DMS53 treated with DMSO at 0.1 percent for 48 hours (cell line): ENCODE data around the gene RBPJL.

Experiments
- DNase-seq: peaks from one replicate; lab custom pipeline; 2025; ENCODE audit not compliant: unreplicated experiment; lab: John Stamatoyannopoulos, UW

Gene RBPJL

GRCh38 chr20:45306431-45306982, at the start of gene RBPJL:
TSS of gene RBPJL (plus strand) at chr20:45306840. CDS start at chr20:45306923, 83 bp downstream.
- no peak for DNase-seq

- DNase-seq = no peak
These were observed 49.5 kb upstream of the RBPJL start for GRCh38 chr20:45257161-45257560.

DNA sequence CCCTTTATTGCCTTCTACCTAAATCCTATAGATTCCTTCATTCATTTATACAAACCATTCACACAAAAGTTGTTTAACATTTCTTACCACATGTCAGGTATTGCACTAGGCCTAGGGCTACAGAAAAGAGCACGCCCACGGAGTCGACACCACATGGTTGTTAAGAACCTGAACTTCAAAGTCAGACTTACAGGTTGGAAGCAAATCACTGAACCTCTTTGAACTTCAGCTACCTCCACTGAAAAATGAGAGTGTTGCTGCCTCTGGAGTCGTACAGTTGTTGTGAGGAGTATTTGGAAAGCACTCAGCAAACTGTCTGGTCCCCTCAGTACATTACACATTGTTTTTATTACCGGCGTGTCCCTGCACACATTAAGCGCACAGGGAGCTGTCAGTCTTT, 48.9 kb upstream of the RBPJL start:
- DNase-seq = no peak

- DNase-seq = no peak
These were observed 48.4 kb upstream of the RBPJL start for GRCh38 chr20:45258259-45258658.

DNA sequence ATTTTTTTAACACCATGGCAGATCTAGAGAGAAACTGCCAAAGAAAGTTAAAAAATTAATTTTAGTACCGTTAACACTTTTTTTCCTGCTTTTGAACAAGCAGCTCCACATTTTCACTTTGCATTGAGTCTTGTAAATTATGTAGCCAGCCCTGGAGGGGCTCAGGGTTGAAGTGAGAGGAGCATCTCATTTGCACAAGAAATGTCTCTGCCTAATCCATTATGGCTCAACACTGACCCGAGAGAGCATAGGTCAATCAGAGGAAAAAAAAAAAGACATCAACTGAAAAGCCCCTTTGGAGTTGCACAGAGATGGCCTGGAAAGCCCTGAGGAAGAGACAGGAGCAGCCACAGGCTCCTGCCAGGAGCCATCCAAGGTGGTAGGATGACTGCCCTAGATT, 48.0 kb upstream of the RBPJL start:
- no peak for DNase-seq

- no peak for DNase-seq
These were observed 42.9 kb upstream of the RBPJL start for GRCh38 chr20:45263556-45264266.

DNA sequence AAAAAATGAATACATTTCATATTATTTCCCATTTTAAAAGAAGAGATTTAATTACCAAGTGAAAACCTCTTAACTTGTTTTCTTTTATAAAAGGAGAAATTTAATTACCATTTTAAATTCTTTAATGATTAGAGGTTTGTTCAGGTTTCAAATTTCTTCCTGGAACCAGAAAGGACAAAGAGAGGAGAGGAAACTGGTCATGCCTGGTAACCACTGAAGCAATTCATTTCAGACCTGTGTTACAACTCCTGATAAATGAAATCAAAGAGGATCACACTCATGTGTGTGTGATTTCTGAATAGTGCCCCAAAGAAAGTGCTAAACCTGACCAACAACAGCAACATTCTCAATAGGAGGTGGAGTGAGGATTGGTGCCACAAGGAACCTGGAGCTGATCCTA, 39.7 kb upstream of the RBPJL start:
- no peak for DNase-seq

GRCh38 chr20:45268531-45268930, 38.1 kb upstream of the RBPJL start:
- DNase-seq = no peak

DNA sequence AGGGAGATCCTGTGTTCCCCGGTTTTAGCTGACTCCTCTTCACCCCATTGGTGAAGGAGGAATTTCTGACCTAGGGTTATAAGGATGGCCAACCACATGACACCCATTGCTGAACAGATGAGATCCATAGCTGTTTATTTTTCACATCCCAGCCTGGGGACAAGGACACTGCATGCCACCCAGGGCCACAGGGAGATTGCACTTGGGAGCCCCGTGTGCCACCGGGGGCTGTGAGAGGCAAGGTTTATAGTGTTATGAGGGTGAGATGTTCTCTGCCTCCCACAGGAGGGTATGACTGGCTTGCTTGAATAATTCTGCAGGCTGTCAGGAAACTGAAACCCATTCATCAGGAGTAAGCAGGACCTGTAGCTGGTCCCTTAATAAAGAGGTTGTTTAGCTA, 37.6 kb upstream of the RBPJL start:
- DNase-seq = no peak

DNA sequence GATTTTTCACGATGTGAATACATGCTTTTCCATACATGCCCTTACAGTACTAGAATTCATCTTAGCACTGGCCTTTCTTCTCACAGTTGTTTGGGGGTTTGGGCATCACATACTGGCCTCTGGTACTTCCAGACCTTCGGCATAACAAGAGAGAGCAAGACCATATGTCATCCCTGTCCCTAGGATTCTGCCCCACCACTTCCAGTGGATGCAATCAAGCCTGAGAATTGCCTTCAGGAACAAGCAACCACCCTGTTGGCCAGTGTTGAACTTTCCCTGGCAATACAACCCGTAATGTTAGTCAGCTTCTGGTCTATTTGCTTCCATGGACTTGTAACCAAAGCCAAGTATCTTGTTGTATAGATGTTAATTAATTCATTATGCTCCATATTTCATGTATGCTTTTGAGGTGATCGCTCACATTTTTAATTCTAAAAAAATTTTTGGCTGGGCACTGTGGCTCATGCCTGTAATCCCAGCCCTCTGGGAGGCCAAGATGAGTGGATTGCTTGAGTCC, 36.8 kb upstream of the RBPJL start:
- DNase-seq = no peak

GRCh38 chr20:45275338-45275737, 31.3 kb upstream of the RBPJL start:
- DNase-seq = no peak

- DNase-seq = no peak
These were observed 26.6 kb upstream of the RBPJL start for GRCh38 chr20:45279992-45280391.

DNA sequence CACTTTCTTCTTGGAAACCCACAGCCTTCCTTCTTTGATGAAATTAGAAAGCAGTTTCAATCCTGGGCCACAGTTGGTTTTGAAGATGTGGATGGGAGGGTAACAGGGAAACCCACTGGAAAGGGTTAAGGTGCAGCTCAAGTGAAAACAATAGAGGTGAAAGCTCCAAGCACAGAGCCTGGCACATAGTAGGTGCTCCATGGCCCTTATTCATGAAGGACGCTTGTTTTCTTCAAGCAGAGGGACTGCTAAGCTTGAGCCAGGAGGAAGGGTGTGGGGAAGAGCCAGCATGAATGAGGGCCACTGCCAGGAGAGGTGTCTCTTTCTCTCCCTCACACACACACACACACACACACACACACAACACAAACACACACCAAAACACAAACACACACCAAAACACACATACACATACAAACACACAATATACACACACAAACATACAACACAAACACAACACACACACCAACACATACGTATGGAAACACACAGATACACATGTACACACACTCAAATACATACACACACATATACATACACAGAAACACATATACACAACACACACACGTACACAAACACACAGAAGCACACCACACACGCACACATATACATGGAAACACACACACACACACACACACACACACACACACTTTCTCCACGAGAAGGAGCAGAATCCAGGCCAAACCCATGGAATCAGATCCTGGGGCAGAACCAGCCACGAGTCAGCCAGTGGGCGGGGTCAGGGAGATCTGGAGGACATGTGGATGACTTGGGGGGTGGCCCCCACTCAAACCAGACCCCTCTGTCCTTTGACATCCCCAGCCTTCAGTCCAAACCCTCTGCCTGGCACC, 23.7 kb upstream of the RBPJL start:
- no peak for DNase-seq

GRCh38 chr20:45283551-45284057, 23.0 kb upstream of the RBPJL start:
- DNase-seq = no peak

DNA sequence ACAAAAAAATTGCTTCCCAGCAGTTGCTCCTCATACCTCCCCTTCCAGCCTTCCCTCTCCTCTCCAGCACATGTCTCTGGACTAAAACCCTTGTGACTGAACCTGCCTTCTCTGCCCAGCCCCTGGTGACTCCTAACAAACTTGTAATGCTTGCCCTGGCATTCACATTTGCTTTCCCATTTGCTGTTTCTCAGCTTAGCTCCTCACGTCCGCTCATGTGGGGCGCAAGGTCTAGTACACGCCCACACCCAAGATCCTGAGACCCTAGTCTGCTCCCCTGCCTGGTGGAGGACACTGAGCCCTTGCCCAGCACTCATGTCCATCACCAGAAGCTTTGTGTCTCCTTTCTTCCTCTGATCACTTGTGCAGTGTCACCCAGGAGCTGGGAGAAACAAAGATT, 18.3 kb upstream of the RBPJL start:
- DNase-seq = no peak

DNA sequence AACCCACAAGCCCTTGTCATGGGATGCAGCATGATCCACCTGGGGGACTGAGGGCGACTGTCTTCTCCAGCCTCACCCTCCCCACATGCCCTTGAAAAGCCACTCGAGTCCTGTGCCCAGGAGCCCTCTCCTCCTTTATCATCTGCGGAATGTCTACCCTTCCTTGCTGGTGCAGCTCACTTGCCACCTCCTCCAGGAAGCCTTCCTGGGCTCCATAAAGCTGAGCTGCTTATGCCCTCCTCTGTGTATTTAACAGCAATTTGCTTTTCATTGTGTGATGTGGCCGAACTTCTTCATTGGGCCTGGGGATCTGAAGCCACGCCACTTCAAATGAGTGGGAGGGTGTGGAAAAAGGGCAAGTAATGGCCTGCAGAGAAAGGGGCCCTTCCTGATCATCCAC, 17.8 kb upstream of the RBPJL start:
- DNase-seq = no peak

- no peak for DNase-seq
These were observed 16.5 kb upstream of the RBPJL start for GRCh38 chr20:45289942-45290676.

DNA sequence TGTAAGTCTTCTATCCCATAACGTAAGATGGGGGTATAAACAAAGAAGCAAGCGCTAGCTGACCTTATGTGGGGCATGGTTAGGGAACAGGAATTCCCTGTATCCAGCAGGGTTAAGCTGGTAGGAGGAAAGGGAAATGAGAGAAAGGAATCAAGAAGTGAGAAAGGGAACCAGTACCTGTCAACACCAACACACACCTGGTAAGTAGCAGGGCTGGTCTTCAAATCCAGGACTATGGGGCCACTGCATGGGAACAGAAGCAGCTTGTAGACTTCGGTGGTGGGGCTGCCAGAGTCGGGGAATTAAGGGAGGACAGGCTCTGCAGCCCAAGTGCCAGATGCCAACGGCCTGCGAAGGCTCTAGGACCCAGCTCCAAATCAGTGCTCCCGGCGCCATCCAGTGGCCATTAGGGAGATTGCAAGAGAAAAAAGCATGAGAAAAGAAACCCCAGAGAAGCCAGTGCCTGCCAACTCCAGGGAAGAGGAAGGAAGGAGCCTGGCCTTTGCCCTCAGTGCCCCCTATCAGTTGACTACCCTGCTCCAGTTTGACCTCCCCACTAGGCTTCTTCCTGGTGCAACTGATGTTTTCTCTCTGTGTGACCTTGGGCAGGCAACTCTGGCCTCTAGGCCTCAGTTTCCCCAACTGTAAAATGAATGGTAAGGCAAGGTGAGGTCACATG, 15.8 kb upstream of the RBPJL start:
- peak; percentile 86 for DNase-seq

DNA sequence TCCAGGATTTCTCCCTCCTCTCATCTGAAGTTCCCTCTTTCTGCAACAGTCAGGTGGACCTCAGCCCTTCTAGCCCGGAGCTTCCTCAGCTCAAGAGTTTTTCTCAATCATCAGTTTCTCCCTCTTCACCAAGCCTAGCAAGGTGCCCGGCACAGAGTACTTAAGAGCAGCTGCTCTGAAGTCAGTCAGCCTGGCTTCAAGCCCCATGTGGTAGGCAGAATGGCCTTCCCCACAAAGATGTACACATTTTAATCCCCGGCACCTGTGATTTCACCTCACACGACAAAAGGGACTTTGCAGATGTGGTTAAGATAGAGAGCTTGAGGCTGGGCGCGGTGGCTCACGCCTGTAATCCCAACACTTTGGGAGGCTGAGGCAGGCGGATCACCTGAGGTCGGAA, 15.1 kb upstream of the RBPJL start:
- DNase-seq = no peak

DNA sequence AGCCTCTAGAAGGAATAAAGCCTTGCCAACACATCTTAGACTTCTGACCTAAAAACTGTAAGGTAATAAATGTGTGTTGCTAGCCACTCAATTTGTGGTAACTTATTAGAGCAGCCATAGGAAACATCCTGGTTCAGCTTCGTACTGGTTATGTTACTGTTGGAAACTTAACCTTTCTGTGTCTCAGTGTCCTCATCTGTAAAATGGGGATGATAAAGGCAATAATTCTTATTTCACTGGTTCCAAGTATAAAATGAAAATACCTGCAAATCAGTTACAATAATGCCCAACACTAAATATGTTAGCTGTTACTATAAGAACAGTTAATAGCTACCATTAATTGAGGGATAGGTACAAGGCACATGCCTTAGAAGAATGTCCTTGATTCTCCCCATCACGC, 14.3 kb upstream of the RBPJL start:
- DNase-seq = no peak
